Hematopoietic multipotent progenitor cell treated with erythropoietin and hydrocortisone succinate and interleukin-3 and kit ligand, for 4 days (in vitro differentiated cells): Measurements from ENCODE around the gene ARHGAP8.
"Not testable (repeated sequence)": the region's sequence is repeated elsewhere in the genome, so short reads cannot be mapped to it uniquely, and the experiment has no call there.

Experiments
- DNase-seq: peaks from one replicate; pipeline ENCODE4 v3.0.0-alpha.2; 2015

Gene ARHGAP8

DNA sequence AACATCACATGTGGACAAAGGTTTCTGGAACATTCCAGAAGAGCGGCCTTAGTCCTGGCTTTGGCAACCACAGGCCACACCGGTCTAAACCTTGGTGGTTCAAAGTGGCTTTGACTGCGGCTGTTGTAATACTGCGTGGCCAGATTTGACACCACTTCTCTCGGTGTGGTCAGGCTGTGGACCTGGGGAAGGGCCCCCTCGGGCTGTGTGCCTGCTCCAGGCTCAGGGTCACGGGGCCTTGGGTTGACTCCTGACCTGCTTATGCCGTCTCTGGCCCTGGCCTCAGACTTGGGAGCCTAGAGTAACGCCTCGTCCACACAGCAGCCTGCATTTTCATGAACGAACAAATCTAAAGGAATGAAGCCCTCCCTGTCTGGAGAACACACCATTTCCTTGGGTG, 139.4 kb downstream of the ARHGAP8 start:
- DNase-seq = no peak

- no peak for DNase-seq
These were observed 139.9 kb downstream of the ARHGAP8 start for GRCh38 chr22:44892243-44892642.

- DNase-seq = no peak
These were observed 140.7 kb downstream of the ARHGAP8 start for GRCh38 chr22:44892803-44893730.

GRCh38 chr22:44893731-44894080, 141.3 kb downstream of the ARHGAP8 start:
- no peak for DNase-seq

DNA sequence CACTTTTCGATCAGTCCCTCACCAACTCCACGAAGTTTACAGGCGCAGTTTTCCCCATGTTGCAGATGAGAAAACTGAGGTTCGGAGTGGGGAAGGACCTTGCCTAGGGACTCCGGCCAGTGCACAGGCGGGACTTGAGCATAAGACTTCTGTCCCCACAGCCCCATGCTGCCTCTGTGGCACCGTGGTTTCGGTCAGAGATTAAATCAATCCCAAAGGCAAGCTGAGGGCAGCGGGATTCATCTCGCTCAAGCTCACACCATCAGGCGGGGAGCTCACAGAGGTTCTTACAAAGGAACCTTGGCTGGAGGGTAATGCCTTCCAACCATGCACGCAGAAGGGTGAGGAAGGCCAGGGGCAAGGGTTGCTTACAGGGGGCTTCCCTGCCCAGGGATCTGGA, 141.9 kb downstream of the ARHGAP8 start:
- DNase-seq = no peak

DNA sequence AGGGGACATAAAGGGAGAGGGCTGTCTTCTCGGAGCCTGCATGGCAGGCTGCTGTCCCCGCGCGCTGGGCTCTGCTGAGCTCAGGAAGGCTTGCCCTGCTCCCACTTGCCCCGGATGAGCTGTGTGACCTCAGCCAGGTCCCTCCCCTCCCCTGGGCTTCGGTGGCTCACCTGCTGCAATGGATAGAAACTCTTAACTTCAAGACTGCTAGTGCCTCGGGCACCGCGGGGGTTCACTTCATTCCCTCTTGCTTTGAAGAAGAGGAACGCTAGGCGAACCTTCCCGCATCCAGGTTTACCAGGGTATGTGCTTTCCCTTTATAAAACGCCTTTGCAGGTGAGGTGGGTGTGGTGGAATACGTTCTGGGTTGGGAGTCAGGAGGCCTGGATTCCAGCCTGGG, 142.4 kb downstream of the ARHGAP8 start:
- no peak for DNase-seq

GRCh38 chr22:44895296-44896055, 143.1 kb downstream of the ARHGAP8 start:
- DNase-seq = peak; percentile 18

DNA sequence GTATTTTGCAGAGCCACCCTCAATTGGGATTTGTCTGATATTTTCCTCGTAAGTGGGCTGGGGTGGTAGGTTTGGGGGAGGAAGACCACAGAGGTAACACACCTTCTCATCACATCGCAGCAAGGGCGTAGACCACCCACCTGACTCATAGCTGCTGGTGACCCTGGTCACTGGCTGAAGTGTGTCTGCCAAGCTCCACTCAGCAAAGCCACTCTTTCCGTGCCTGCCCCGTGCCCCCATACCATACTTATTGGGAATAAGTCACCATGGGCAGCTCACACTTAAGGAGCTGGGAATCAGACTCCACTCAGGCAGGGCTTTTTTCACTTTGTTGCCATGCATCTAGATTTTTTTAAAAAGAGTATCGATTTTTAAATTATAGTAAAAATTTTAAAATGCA, 145.9 kb downstream of the ARHGAP8 start:
- DNase-seq = no peak

DNA sequence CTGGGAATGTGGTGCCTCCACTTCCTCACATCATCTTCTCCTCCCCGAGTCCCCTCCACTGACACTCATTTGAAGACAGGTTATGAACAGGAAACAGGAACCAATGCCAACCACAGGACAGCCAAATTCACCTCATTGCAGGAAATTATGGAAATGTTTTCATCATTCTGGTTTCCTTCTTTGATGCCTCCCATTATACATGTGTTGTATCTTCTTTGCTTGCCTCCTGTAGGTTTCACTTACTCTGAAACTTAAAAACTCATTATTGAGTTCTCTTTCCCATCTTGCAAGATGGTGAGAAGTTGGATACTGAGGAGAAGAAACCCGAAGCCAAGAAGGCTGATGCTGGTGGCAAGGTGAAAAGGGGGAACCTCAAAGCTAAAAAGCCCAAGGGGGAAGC, 148.9 kb downstream of the ARHGAP8 start:
- DNase-seq = peak; percentile 5

- not testable (repeated sequence) for DNase-seq
These were observed 150.8 kb downstream of the ARHGAP8 start for GRCh38 chr22:44903164-44903563.

DNA sequence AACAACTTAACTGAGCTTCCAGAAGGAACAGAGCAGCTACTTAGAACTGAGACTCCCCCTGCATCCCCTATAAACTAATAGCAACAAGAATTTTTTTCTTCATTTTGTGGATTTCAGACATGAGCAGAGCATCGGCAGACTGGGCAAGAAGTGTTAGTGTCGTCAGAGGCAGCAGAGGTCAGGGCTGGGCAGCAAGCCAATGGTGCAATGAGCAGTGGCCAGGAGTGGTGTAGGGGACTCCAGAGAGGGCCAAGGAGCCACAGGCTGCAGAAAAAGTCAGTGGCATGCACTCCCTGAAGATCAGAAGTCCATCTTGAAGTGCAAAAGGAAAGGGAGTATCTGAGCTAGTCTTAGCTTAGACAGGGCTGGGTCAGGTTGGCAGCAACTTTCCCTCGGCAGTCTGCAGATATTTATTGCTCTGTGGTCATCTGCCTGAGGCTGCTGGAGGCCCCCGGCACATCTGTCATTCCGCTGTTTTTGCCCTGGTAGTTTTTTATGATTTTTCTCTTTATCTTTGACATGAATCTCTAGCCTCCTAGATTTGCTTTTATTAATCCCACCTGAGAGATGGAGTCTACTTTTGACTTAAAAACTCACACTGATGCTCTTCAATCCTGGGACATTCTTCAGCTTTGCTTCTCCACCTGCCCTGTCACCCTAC, 152.2 kb downstream of the ARHGAP8 start:
- DNase-seq = not testable (repeated sequence)

DNA sequence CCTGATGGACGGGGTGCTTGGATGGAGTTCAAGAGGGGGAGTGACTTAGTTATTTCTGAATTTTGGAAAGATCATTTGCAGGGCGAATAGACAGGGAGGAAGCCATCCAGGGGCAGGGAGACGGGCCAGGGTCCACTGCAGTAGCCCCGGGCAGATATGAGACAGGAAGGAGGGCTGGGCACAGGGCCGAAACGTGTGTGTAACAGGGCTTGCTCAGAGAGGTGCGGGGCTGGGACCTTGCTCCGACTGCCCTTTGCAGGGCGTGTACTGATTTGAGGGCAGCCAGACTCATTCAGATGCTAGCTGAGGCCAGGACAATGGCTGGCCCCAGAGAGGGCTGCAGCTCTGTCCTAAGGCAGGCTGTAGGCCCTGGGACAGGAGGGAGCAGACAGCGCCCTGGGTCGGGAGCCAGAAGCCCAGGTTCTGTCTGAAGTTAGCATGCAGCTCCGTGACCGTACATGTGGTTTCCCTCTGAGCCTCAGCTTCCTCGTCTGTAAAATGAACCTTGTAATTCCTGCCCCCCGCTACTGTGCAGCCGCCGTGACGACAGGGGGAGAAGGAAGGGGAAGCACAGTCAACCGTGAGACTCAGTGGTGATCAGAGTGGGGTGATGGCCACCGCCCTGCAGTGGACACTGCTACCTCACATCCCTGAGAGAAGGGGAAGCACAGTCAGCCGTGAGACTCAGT, 154.0 kb downstream of the ARHGAP8 start:
- DNase-seq = no peak

DNA sequence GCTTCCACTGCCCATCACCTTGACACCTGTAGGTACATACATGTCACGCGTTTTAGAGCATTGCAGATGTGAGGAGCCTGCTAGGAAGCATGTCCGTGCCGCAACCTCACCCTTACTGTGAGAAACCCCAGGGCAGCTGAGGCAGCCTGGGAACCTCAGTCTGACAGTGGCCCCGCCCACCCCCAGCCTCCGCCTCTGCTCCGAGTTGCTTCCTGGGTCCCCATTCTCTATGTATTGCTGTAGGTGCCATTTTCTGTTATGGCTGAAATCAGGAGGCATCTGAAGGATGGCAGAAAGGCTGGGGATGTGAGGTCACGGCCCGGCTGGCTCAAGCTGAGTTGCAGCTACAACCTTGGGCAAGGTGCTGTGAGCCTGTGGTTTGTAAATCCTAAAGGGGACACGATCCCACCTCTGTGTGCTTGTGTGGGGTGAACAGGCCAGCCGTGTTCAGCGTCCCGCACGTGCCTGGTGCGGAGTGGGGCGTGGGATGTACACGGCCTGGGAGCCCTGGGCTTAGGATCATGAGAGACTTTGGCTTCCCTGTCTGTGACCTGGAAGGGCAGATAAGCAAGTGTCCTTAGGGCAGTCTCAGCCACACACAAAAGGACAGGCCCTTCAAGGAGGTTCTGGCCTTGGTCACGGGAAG, 154.7 kb downstream of the ARHGAP8 start:
- DNase-seq = no peak

DNA sequence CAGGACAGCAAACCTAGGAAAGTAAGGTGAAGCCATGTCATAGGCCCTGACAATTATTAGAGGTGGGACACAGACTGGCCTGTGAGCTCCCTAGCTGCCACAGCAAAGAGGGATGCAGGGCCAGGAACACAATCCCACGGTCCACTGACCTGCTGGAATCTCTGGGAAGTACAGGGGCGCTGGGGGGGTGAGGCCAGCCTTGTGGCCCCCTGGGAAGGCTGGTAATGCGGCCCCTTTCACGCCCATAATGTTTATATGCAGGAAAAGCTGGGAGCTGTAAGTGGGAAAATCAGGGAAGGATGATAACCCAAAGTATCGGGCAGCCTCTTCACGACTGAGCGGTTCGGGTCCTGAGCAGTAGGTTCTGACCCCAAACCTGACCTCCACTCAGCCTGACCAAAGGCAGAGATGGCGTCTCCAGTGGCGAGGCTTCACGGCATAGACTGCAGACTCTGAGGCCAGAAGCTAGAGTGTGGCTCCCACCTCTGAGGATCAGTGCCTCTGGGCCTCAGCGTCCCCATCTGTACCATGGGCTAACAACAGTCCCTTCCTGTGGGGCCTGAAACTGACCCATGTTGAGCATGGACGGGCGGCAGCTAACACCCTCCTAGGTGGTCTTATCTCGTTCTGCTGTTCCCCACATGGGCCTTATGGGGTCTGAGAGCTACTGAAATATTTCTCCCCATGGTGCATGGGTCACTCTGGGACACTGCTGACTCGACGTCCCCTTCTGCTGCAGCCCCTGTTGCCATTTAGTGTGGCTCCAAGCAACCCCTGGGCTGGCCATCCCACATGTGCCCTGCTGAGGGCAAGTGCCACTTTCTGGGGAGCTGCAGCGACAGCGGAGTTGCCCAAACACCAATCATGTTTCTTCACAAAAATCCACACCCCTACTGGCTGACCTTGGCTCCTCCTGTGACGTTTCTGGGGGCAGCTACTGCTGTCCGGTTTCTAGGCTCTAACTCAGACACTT, 155.7 kb downstream of the ARHGAP8 start:
- DNase-seq = no peak

GRCh38 chr22:44909241-44909640, 156.9 kb downstream of the ARHGAP8 start:
- no peak for DNase-seq
